Calu3 (cell line): ENCODE data around the gene DAB1. TPM values are rescaled to one million over a fixed set of nuclear protein-coding genes. Genes with fewer than 3 reads are reported as not detected.

Experiments used
- BruUV-seq: library from RNA; stranded (reverse); fragments of 400-500 nt; replicated peaks from 2 replicates; lab custom pipeline; 2021; lab: Mats Ljungman, UMichigan
- CTCF ChIA-PET: fragments of 300-600 bp; sonication (Branson Sonifier 250); formaldehyde crosslinking; loops from one replicate; lab custom pipeline; 2022; ENCODE audit warnings: antibody characterized with exemption; lab: Charles Lee
- DNase-seq: peaks from one replicate; pipeline ENCODE4 v3.0.0; 2022
- H3K27ac Mint-ChIP-seq: one replicate; pipeline ENCODE4 v1.8.0; 2022; ENCODE audit warnings: mixed read lengths; ENCODE audit not compliant: unreplicated experiment
- H3K27me3 Mint-ChIP-seq: one replicate; pipeline ENCODE4 v1.8.0; 2022; ENCODE audit warnings: mixed read lengths; ENCODE audit not compliant: unreplicated experiment
- H3K36me3 Mint-ChIP-seq: one replicate; pipeline ENCODE4 v1.8.0; 2022; ENCODE audit warnings: mild to moderate bottlenecking, moderate library complexity, mixed read lengths; ENCODE audit not compliant: insufficient read depth, unreplicated experiment
- H3K4me1 Mint-ChIP-seq: one replicate; pipeline ENCODE4 v1.8.0; 2022; ENCODE audit warnings: mild to moderate bottlenecking, low read depth, mixed read lengths; ENCODE audit not compliant: unreplicated experiment
- H3K4me3 Mint-ChIP-seq: one replicate; pipeline ENCODE4 v1.8.0; 2022; ENCODE audit warnings: mild to moderate bottlenecking, low read depth, moderate library complexity, mixed read lengths; ENCODE audit not compliant: unreplicated experiment
- H3K9me3 Mint-ChIP-seq: one replicate; pipeline ENCODE4 v1.8.0; 2022; ENCODE audit warnings: low read depth, mixed read lengths; ENCODE audit not compliant: unreplicated experiment
- intact Hi-C: fragments of 100-400 bp; cut with micrococcal nuclease; formaldehyde crosslinking; loops from one replicate; pipeline ENCODE4 v1.10.0; 2022; ENCODE audit not compliant: unreplicated experiment
- total RNA-seq: library from RNA; stranded (reverse); gene quantifications from 2 replicates; pipeline ENCODE4 v1.2.3, GENCODE V29; 2022
- TF ChIP-seq, protein P1 (sequence below): fragments of 200-600 bp; IDR thresholded peaks from one replicate; pipeline ENCODE4 v1.8.0; 2022; ENCODE audit warnings: antibody characterized with exemption; ENCODE audit not compliant: unreplicated experiment

Gene DAB1
- total RNA-seq, 1 experiment from 2014 or later: not detected

DNA sequence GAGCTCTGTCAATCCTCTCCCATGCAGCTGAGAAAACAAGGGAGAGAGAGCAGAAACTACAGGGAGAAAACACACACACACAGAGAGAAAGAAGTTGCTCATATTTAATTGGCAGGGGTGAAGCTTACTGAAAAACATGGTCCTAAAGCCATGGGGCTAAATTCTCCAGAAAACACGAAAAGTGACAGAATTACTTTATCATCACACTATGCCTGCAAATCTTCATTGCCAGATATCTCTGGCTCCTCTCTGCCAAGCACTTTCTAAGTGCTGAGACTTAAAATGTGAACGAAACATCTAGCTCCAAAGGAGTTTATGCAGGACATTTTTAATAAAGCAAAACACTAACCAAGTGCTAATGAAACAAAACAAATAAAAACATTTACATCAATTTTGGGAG lies 134.1 kb downstream of the DAB1 start:
- H3K4me1 Mint-ChIP-seq: no peaks in the 10 kb centered on the region
- no peaks in the 10 kb centered on the region for H3K36me3 Mint-ChIP-seq
- BruUV-seq: no TSS peak
- H3K4me3 Mint-ChIP-seq: no peak overlapping the region
- TF ChIP-seq, protein P1, sequence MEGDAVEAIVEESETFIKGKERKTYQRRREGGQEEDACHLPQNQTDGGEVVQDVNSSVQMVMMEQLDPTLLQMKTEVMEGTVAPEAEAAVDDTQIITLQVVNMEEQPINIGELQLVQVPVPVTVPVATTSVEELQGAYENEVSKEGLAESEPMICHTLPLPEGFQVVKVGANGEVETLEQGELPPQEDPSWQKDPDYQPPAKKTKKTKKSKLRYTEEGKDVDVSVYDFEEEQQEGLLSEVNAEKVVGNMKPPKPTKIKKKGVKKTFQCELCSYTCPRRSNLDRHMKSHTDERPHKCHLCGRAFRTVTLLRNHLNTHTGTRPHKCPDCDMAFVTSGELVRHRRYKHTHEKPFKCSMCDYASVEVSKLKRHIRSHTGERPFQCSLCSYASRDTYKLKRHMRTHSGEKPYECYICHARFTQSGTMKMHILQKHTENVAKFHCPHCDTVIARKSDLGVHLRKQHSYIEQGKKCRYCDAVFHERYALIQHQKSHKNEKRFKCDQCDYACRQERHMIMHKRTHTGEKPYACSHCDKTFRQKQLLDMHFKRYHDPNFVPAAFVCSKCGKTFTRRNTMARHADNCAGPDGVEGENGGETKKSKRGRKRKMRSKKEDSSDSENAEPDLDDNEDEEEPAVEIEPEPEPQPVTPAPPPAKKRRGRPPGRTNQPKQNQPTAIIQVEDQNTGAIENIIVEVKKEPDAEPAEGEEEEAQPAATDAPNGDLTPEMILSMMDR: no peak
- H3K27ac Mint-ChIP-seq: no peak overlapping the region
- intact Hi-C loops: no loop called here
- no peak for DNase-seq
- CTCF ChIA-PET: no interaction called here
- H3K27me3 Mint-ChIP-seq: no peaks in the 10 kb centered on the region
- H3K9me3 Mint-ChIP-seq: no peaks in the 10 kb centered on the region

DNA sequence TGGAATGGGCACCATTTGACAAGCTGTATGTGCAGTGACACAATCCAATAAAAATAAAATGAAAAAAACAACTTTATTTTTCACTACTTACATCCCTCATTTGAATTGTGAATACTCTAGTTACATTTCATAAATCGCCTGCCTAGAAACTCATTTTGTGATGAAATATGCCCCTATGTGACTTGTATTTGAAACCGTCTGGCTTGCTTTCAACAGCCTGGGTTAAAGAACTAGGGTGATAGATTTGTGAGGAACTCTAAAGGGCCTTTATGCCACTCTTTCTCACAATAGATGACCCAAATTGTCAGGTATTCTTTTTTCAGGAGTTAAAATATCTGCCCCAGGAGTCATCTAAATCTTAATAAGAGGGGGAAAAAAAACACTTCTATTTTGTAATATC lies 137.9 kb downstream of the DAB1 start:
- Mint-ChIP-seq H3K9me3 (peaks cover 2% of the 10 kb centered on the region), H3K27me3 (no peaks in the 10 kb centered on the region), H3K36me3 (no peaks in the 10 kb centered on the region), H3K4me1 (no peaks in the 10 kb centered on the region), H3K4me3 (no peak overlapping the region), H3K27ac (no peak overlapping the region)
- BruUV-seq: no TSS peak
- DNase-seq: no peak
- intact Hi-C loops: no loop called here
- TF ChIP-seq, protein P1: no peak
- CTCF ChIA-PET: no interaction called here

DNA sequence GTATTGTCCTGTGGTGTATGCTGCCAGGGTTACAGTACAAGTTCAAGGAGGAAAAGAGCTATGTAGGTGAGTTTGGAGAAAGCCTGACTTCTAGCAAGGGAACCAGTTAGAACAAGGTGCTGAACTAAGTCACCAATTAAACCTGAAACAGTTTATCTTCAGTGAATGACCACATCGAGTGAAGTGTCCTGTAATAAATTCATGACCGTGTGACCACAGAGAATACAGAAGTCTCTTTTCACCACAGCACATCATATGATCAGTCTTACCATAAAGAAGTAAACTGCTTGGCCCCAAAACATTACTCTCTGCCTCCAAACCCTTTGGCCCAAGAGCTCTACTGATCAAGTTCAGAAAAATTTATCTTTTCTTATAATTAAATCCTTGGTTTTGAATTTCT lies 141.4 kb downstream of the DAB1 start:
- Mint-ChIP-seq H3K4me1 (no peaks in the 10 kb centered on the region), H3K36me3 (no peaks in the 10 kb centered on the region), H3K27ac (no peak overlapping the region), H3K4me3 (no peak overlapping the region), H3K27me3 (no peaks in the 10 kb centered on the region), H3K9me3 (peaks cover 2% of the 10 kb centered on the region)
- TF ChIP-seq, protein P1: no peak
- no peak for DNase-seq
- no TSS peak for BruUV-seq
- CTCF ChIA-PET: no interaction called here
- intact Hi-C loops: no loop called here

DNA sequence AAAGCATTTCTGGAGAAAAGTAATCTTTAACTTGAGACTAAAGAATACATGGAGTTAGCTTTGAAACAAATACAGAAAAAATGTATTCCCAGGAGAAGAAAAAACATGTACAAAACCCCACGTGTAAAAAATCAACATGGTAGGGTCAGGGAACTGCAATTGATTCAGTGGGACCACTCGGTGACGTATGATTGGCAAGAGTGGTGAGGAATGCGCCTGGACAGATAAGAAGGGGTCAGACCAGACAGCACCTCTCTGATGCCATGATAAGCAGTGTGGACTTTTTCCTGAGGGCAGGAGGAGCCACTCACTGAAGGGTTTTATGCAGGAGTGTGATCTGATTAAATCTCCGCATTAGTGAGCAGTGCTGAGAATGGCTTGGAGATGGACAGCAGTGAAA lies 142.5 kb downstream of the DAB1 start:
- CTCF ChIA-PET: no interaction called here
- no peaks in the 10 kb centered on the region for H3K4me1 Mint-ChIP-seq
- BruUV-seq: no TSS peak
- no peak overlapping the region for H3K4me3 Mint-ChIP-seq
- TF ChIP-seq, protein P1: no peak
- intact Hi-C loops: no loop called here
- no peak for DNase-seq
- H3K27ac Mint-ChIP-seq: no peak overlapping the region
- H3K9me3 Mint-ChIP-seq: peaks cover 2% of the 10 kb centered on the region
- H3K27me3 Mint-ChIP-seq: no peaks in the 10 kb centered on the region
- no peaks in the 10 kb centered on the region for H3K36me3 Mint-ChIP-seq
